ENCODE results near the gene SLC43A2.

SLC43A2 gene

DNA sequence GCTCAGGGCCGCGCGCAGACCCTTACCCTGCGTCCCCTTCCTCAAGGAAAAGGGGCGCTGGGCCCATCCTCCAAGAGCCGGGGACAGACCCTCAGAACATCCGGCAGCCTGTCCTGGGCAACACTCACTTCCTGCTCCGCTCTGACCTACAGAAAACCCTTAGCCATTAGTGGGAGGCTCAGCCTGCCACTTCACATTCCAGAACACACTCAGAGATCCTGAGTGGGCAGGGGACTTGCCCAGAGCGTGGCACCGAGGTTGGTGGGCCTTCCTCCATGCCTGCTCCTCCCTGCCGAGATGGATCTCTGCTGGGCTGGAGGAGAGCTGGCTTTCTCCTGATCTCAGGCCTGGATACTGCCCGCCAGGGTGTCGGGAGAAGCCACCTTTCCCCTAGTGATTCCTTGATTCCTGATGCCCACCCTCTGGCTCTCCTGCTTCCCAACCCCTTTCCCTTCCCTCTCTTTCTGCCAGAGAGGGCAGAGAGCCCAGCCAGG is 15.4 kb upstream of the SLC43A2 start:
- no peak for DNase-seq (ENCODE audit: low spot score)

DNA sequence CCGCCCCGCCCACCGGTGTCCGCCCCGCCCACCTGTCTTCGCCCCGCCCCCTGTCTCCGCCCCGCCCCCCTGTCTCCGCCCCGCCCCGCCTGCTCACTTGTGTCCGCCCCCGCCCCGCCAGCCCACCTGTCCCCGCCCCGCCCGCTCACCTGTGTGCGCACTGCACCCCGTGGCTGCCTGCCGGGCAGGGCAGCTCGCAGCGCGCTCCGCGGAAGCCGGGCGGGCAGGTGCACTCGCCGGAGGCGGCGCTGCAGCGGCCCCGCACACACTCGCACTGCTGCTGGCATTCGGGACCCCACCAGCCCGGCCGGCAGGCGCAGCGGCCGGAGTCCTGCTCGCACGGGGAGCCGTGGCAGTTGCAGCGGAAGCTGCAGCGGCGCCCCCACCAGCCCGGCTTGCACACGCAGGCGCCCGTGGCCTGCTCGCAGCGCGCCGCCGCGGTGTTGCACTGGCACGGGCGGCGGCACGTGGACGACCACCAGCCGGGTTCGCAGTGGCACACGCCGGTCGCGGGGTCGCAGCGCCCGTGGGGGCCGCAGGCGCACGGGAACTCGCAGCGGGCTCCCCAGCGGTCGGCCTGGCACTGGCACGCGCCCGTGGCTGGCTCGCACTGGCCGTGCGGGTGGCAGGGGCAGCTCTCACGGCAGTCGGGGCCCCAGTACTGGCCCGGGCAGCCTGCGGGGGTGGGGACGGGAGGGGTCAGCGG is 14.8 kb upstream of the SLC43A2 start:
- DNase-seq (ENCODE audit: low spot score), result no peak

DNA sequence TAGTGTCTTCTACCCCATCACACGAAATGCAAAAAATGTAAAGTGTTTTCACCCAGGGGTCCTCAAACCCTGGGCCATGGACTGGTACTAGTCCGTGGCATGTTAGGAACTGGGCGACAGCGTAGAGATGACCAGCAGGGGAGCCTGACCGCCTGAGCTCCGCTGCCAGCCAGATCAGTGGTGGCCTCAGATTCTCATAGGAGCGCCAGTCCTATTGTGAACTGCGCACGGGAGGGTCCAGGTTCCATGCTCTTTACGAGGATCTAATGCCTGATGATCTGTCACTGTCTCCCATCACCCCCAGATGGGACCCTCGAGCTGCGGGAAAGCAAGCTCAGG is 12.4 kb upstream of the SLC43A2 start:
- no peak for DNase-seq (ENCODE audit: low spot score)

DNA sequence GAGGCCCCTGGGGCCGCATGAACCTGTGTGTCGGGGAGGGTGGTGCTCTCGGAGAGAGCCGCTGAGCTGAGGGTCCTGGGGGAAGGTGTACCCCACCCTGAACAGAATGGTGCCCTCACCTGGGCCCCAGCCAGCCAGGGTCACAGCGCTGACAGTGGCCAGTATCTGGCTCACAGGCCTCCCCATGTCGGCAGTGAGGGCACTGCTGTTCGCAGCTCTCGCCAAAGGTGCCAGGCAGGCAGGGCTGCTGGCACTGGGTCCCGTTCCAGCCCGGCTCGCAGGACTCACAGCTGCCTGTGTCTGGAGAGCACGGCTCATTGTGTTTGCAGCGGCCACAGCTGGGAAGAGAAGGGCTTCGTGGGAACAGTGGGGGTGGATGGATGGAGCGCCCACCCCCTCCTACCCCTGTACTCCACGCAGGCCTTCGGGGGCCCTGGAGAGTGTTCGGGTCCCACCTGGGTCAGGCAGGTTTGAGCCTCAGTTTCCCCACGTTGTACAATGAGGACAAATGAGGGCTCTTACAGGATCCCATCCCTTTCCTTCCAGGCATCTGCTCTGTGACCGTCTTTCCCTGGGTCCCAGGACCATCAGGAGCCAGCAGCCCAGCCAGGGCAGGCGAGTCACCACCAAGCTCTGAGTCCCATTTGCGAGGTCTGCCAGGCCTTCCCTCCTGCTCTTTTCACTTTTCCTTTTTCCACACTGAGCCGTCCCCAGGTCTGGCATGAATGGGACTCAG is 11.9 kb upstream of the SLC43A2 start:
- DNase-seq (ENCODE audit: low spot score), result peak; percentile 54

DNA sequence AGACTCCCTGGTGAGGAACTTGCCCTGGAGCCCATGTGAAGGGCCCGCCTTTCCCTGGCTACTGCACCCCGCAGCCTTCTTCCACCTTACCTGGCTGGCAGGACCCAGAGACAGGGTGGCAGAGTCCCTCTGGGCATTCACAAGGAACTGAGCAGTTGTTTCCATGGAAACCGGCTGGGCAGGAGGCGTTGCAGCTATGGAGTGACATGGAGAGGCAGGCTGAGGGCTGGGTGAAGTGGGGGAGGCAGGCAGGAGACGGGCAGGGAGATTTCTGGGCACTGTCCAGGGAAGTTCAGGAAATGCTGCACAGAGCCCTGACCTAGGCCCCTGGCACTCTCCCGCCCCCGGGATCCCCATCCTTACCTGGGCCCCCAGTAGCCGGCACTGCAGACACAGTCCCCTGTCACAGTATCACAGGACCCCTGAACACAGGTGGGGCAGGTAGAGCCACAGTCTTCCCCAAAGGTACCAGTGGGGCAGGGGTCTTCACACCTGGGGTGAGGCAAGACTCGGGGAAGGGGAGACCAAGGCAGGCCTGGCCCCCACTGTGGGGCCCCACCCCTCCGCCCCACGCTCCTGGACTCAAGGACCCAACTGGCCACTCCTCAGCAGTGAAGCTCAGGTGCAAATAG is 11.0 kb upstream of the SLC43A2 start:
- DNase-seq (ENCODE audit: low spot score), result no peak

DNA sequence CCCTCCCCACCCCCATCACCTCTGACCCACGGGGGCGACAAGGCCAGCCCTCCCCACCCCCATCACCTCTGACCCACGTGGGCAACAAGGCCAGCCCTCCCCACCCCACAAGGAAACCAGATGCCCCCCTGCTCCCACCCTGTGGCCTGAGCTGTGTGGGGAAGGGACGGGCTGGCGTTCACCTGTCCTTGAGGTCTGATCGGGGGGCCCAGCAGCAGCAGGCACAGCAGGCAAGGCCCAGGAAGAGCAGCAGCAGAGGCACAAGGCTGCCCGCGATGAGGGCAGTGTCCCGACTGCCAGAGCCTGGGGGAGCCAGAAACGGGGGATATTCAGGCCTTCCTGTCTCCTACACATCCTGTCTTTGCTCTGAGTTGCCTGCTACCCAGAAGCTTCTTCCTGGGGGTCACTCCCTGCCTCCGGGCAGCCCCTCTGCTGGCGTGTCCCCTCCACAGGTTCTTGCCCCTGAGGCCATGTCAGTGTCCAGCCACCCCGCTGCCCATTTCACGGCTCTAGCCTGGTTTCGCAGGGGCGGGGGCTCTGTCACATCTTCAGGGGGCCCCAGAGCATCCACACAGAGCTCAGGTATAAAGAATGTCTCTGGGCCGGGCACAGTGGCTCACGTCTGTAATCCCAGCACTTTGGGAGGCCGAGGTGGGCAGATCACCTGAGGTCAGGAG is 10.1 kb upstream of the SLC43A2 start:
- DNase-seq (ENCODE audit: low spot score), result no peak

DNA sequence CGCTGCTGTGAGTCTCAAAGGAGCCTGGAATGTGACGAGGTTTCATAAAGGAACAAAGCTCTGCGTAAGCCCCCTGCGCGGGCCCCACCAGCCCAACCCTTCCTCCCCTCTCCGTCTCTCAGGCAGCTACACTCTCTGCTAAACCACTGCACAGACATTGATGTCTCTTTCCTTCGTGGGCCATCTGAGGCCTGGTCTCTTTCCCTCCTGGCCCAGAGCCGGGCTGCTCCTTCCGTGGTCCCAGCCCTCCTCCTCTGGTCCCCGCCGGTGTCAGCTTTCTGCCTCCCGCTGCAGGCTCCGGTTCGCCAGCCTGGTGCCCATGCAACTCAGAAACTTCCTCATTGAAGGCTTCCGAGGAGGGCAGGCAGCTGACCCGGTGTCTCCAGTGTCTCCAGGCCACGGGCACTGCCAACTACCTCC is 9.5 kb upstream of the SLC43A2 start:
- no peak for DNase-seq (ENCODE audit: low spot score)

DNA sequence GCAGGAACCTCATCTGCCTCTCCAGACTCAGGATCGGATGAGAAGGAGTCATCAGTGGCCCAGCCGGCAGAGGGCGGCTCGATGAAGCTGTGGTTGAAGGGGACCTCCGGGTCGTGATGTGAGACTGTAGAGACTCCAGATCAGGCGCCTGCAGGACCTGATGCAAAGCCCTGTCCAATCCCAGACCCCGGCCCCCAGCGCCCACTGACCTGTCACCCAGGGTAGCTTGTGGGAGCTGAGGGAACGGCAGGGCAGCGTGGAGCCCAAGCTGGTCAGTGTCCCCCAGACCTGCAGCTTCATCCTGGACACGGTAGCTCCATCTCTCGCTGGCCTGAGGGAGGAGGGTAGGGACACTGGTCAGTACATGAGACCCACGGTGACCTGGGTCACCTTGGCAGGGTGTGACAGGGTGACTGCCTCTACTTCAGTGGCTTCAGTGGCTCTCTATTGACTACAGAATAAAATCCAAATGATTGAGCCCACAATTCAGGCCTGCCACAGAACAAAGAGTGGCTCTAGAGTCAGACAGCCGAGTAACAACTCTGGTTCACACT is 8.2 kb upstream of the SLC43A2 start:
- no peak for DNase-seq (ENCODE audit: low spot score)

DNA sequence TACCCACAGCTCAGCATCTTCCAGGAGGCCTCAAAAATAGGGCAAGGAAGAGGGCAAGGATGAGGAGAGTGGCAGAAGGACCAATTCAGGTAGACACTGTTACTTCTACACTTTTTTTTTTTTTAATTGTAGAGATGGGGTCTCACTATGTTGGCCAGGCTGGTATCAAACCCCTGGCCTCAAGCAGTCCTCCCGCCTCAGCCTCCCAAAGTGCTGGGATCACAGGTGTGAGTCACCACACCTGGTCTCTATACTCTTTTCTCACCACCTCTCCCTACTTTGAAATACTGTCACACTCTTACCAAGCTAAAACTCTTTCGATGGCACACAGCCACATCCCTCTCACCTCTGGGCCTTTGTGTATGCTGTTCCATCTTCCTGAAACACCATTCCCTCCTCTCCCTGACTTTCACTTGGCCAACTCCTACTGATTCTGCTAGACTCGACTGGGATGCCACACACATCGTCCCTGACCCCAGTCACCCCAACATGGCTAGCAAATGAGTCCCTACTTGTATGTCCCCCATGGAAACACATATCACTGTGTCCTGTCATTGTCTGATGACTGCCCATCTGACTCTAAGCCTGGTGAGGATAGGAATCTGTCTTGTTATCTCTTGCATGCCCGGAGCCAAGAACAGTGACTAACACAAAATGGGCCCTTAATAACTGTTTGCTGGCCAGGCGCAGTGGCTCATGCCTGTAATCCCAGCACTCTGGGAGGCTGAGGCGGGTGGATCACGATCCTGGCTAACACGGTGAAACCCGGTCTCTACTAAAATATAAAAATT is 7.2 kb upstream of the SLC43A2 start:
- DNase-seq (ENCODE audit: low spot score), result no peak

DNA sequence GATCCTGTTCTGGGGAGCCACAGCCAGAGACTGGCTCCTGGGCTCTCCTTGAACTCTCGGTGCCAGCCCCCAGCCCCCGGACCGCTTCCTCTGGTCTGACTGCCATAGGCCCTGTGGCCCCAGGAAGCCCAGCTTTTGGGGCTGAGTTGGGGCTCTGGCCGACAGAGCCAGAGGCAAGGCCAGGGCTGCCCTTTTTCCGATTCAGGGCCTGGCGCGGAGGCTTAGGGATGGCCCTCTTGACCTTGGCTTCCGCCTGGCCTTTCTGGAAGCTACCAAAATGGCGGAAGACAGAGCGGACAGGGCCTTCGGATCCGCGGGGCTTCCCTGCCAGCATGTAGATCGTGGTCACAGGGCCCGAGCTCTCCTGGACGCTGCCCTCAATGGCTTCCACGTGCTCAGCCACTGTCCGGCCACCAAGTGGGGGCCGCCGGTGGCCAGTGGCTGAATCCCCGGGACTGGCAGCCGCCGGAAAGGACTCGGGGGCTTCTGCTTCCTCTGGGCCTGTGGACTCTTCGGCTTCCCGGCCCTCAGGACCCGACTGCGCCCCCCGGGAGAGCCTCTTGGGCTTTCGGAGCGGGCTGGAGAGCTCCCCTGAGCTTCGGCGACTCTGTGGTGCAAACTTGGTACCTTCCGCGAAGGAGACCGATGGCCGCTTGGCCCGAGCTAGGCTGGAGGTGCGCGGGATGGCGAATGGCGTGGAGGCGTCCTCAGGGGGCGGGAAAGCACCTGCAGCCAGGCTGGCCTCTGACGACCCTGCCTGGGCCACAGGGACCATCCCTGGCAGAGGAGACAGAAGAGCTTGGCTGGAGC is 6.4 kb upstream of the SLC43A2 start:
- DNase-seq (ENCODE audit: low spot score), result no peak

DNA sequence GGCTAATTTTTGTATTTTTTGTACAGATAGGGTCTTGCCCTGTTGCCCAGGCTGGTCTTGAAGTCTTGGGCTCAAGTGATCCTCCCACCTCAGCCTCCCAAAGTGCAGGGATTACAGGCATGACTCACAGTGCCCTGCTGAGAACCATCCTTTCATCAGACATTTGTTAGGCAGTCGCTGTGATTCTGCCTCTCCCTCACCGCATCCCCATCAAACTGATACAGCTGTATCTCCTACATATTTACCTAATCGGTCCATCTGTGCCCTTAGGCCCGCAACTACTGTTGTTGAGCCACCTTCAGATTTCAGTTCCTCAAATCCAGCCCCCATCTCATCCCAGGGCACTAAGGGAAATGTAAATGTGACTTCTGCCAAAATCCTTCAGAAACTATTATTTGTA is 2.0 kb upstream of the SLC43A2 start:
- DNase-seq (ENCODE audit: low spot score), result no peak

DNA sequence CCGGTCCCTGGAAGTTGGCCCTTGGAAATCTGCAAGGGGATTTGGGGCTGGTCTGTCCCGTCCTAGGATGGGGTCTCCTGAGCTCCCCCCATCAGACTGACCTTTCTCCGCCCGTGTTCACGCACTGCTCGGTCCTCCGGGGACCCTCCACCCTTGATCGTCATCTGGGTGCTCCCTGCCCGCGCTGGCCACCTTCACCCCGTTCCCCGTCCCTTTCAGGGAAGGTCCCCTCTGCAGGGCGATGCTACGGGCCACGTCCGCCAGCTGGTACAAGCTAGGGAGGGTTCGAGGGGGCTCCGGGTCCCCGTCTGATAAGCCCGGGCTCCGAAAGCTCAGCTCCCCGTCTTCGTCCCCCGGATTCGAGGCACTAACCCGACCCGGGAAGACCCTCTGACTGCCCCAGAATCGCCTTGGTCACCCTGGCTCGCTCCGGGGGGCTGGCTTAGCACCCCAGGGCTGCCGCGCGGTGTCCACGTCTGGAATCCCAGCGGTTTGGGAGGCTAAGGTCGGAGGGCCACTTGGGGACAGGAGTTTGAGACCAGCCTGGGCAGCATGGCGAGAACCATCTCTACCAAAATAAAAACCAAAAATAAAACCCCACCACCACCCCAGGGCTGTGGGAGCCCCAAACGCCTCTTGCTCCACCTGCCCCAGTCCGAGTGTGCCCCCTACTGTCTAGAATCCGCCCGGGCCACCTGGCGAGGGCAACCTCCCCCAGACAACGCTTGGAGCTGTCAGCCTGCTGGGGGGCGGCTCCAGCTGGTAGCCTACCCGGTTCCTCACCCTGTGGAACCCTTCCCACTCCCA is 1.1 kb upstream of the SLC43A2 start:
- DNase-seq (ENCODE audit: low spot score), result no peak

DNA sequence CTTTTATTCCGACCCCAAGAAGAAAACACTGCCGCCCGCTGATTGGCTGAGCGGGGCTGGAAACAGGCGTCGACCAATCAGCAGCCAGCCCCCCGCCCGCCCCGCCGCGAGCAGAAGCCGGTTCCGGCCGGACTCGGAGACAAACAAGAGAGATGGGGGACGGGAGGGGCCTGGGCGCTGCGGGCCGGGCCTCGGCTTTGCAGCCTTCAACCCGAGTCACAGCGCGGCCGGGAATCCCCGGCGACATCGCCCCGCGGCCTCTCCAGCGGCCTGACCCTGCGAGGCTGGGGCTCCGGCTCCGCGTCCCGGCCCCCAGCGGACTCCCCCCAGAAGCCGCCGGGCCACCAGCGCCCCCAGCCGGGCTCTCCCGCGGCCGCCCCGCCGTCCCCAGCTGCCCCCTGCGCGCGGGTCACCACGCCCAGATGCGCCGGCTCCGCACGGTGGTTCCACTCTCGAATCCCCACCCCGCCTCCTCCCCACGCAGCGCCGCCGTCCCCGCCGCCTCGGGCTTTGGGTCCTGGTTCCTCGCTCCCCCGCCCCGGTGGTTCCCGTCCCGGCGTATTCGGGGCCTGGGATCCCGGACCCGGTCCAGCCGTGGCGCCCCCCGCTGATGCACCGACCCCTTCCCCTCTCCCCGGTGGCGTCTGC is 346 bp upstream of the SLC43A2 start:
- DNase-seq (ENCODE audit: low spot score), result peak; percentile 95

DNA sequence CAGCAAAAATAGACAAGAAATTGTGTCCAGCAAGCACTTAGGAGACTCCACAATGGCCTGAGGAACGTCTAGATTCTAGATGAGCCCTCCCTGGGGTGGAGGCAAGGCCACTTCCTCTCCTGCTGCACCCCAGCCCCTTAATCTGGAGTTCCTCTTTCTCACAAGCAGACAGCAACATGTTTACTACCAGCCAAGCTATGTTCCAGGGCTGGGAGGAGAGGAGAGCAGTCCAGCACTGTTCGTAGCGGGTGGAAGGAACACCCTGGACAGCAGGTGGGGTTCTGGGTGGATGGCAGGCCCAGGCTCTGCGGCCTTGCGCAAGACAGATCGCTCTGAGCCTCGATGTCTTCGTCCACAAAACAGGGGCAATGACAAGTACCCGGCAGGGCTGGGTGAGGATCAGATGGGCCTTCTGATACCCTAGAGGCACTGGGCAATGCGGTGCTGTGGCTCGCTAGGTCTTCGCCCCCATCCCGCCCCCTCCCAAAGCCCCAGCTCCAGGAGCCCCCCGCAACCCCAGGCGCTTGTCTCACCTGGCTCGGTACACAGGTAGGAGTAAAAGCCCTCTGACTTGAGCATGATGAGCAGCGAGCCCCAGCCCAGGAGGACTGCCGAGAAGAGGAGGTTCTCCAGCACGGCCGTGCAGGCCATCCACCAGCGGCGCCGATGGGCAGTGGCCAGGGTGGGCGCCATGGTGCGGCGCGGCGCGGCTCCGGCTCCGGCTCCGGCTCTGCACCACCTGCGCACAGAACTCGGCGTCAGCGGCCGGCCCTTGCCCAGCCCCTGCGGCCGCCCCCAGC is 1.3 kb downstream of the SLC43A2 start:
- peak; percentile 82 for DNase-seq (ENCODE audit: low spot score)

DNA sequence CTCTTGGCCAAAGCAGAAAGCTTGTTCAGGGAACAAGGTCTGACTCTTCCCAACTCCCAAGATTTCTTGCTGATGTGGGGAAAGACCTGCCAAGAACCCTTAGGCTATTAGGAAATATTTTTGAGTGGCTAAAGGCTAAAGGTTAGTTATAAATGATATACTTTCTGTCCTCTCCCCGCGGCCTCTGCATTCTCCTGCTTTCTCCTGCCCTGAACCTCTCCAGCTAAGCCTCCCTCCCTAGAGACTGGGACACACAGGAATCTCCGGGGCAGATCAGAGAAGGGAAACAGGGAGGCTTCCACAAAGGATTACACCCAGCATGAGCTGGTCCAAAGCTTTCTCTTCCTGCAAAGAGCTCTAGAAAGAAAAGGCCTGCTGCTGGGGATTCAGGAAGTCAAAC is 2.3 kb downstream of the SLC43A2 start:
- no peak for DNase-seq (ENCODE audit: low spot score)

DNA sequence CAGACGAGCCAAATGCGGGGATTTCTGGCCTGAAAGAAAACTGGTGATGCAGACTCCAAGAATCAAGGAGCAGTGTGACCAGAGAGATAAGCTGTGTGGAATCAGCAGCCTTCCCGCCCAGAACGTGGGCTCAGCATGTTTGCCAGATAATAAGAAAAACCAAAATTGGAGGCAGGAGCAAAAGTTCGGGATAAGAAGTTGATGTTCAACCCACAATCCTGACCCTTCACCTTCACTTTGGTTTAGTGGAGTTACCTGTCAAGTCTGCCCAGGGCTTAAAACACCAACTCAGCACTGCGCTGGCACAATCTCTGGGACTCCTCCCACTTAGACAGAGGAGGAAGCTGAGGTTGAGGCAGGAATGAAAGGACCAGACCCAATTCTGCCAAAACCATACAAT is 3.1 kb downstream of the SLC43A2 start:
- DNase-seq (ENCODE audit: low spot score), result no peak

DNA sequence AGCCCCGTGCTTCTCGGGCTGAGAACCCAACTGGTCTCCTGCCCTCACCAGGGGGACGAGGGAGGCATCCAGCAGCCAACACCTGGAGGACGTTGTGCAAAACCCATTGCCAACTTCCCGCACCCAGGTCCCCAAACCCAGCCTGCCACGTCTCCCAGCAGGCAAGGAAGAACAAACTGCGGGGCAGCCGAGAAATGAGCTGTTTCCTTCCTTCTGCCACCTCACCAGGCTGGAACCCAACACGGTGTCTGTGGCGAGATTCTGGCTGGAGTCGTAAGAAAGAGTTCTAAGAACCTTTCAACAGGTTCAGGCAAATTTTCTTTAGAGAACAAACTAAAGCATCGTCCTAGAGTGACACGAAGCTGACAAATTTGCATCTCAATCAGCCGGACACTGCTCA is 3.6 kb downstream of the SLC43A2 start:
- DNase-seq (ENCODE audit: low spot score), result no peak

DNA sequence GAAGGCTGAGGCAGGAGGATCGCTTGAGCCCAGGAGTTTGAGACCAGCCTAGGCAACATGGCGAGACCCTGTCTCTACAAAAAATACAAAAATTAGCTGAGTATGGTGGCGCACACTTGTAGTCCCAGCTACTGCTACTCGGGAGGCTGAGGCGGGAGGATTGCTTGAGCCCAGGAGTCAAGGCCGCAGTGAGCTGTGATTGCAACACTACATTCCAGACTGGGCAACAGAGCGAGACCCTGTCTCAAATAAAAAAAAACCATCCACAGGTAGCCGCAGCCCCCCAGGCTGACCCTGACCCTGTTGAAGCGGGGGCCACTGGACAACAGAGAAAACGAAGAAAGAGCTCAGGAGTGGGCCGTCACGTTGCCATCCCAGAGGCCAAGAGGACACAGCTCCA is 4.0 kb downstream of the SLC43A2 start:
- no peak for DNase-seq (ENCODE audit: low spot score)

Measured in pons (tissue), 1 donor.